Spleen (tissue), 13 donors: ENCODE results near the gene CCAR1. TPM values are rescaled to one million over a fixed set of nuclear protein-coding genes. Genes with fewer than 3 reads are reported as not detected.

Experiments
- DNase-seq: peaks from one replicate; pipeline ENCODE4 v3.0.0-alpha.2; 2020
- H3K27ac ChIP-seq, 8 donors: fragments of 200-600 bp; sonication (generic) in 7 of 8; 1 replicate in 4 of 8; 2 replicates in 4 of 8; pipeline versions ENCODE4 v1.5.0 to v1.8.0; 2016 to 2021; ENCODE audit warnings: inconsistent platforms in 4 of 8, mild to moderate bottlenecking in 4 of 8, moderate library complexity in 1 of 8
- H3K27me3 ChIP-seq, 7 donors: fragments of 200-600 bp; sonication (generic) in 6 of 7; replicated peaks in 1 of 7; 1 replicate in 4 of 7; 2 replicates in 3 of 7; pipeline versions ENCODE4 v1.5.0 to v1.8.0; 2016 to 2021; ENCODE audit warnings: inconsistent platforms in 3 of 7, mild to moderate bottlenecking in 1 of 7
- H3K36me3 ChIP-seq, 6 donors: fragments of 200-600 bp; sonication (generic) in 5 of 6; 1 replicate in 4 of 6; 2 replicates in 2 of 6; pipeline versions ENCODE4 v1.5.0 to v1.8.0; 2016 to 2021; ENCODE audit warnings: inconsistent platforms in 2 of 6
- H3K4me1 ChIP-seq, 6 donors: fragments of 200-600 bp; sonication (generic) in 5 of 6; 1 replicate in 3 of 6; 2 replicates in 3 of 6; pipeline versions ENCODE4 v1.5.0 to v1.8.0; 2016 to 2021; ENCODE audit warnings: inconsistent platforms in 3 of 6
- H3K4me3 ChIP-seq, 8 donors: fragments of 200-600 bp; sonication (generic) in 7 of 8; 1 replicate in 4 of 8; 2 replicates in 4 of 8; pipeline versions ENCODE4 v1.5.0 to v1.8.0; 2016 to 2021; ENCODE audit warnings: inconsistent platforms in 4 of 8, mild to moderate bottlenecking in 4 of 8, moderate library complexity in 2 of 8
- H3K9me3 ChIP-seq, 8 donors: fragments of 200-600 bp; sonication (generic) in 7 of 8; 1 replicate in 4 of 8; 2 replicates in 4 of 8; pipeline versions ENCODE4 v1.5.0 to v1.8.0; 2016 to 2021; ENCODE audit warnings: inconsistent platforms in 4 of 8
- CTCF ChIP-seq, 11 experiments: fragments of 200-600 bp in 7 of 11; fragments of 450-650 bp in 4 of 11; sonication (generic) in 4 of 11; IDR thresholded peaks in 8 of 11; conservative IDR thresholded peaks in 3 of 11; 1 replicate in 7 of 11; 2 replicates in 4 of 11; pipeline versions ENCODE4 v1.4.0 to v1.8.0; 2016 to 2021; ENCODE audit warnings: antibody characterized with exemption in 11 of 11, inconsistent platforms in 4 of 11, mild to moderate bottlenecking in 1 of 11
- POLR2A ChIP-seq, 3 donors: fragments of 450-650 bp; IDR thresholded peaks; one replicate each; pipeline ENCODE4 v1.5.1; 2017; ENCODE audit warnings: antibody characterized with exemption in 3 of 3, mild to moderate bottlenecking in 1 of 3
- POLR2AphosphoS5 ChIP-seq, 3 donors: sonication (generic); formaldehyde crosslinking; IDR thresholded peaks; one replicate each; pipeline ENCODE4 v1.5.1; 2017; ENCODE audit warnings: antibody characterized with exemption in 3 of 3
- WGBS, 5 donors: extraction: QIAGEN DNeasy Blood & Tissue Kit in 3 of 5; methylation state at CpG; one replicate each; pipeline versions ENCODE4 v1.1.5 to v1.1.7; 2013 to 2018; 5-methylcytosine and 5-hydroxymethylcytosine counted together
- intact Hi-C: fragments of 100-400 bp; cut with DNase I; formaldehyde crosslinking; loops from one replicate; pipeline ENCODE4 v1.15.0; 2023; ENCODE audit warnings: low total_unique reads
- long read RNA-seq, 2 donors: transcript quantifications; one replicate each; lab custom pipeline, GENCODE V29; 2026
- polyA plus RNA-seq, 3 donors: library from polyadenylated mRNA; stranded (reverse); fragments of 200-250 nt; gene quantifications; one replicate each; pipeline ENCODE4 v1.2.1, GENCODE V29; 2013
- total RNA-seq, 7 donors: library from RNA; depleted of rRNA in 3 of 7; stranded (reverse); fragments of >200 nt in 3 of 7; fragmentation: NEBNext Ultra II Directional in 4 of 7; extraction: Animal tissue kit (Norgen Biotek cat#: 25700) in 4 of 7; gene quantifications; one replicate each; pipeline versions ENCODE4 v1.1.0 to v1.2.1, GENCODE V29; 2016 to 2021
- donor health status: healthy with polysubstance abuse.
- donor health status: DM: no; HTN: no; CAD: no; lungs with moderate emphysema.
- donor health status: DM: no; HTN: no; CAD: no.
- donor health status: Bipolar disorder and iron deficiency.
- donor health status: healthy.
- donor health status: DM: no; HTN: no; CAD: no.
- donor health status: DM: yes; HTN: yes; CAD: no.

CCAR1 gene
- total RNA-seq (10 to 100 TPM; 57.5 to 83.6 (median 65.7) TPM), polyA plus RNA-seq (10 to 100 TPM; 37.4 to 72.8 (median 46.0) TPM)
- long read RNA-seq, donor 1, partial matches to known transcripts = 40 of 43 reads
- long read RNA-seq, donor 1, other reads (novel, unspliced or antisense) = 0 of 43 reads
- long read RNA-seq, donor 2, partial matches to known transcripts = 20 of 22 reads
- long read RNA-seq, donor 2, other reads (novel, unspliced or antisense) = 0 of 22 reads

- peak within 1 kb of the TSS; percentile 82 to 99 (median 93) for H3K4me3 ChIP-seq
- peak within 1 kb of the TSS; percentile 85 to 96 (median 94) for H3K27ac ChIP-seq
- no peaks in the 10 kb centered on the region for H3K9me3 ChIP-seq
- TF ChIP-seq POLR2A (IDR thresholded peaks at IDR 0.05) (peak in 1 of 3 donors; percentile 70), POLR2AphosphoS5 (IDR thresholded peaks at IDR 0.05) (peak; percentile 94 to 96 (median 95)), CTCF (IDR thresholded peaks at IDR 0.05 in 8 of 11, conservative IDR thresholded peaks at IDR 0.05 in 3 of 11) (peak in 2 of 11 experiments; percentile 16 to 22)
- peak; percentile 99 for DNase-seq
- WGBS, 5 donors = 0% methylated on average over 42 to 72 of the region's 72 CpGs
- H3K27me3 ChIP-seq = no peaks in the 10 kb centered on the region
- peaks cover 10 to 25% (median 14%) of the 10 kb centered on the region in 6 donors for H3K4me1 ChIP-seq
- peaks cover 0 to 34% (median 23%) of the 10 kb centered on the region in 6 donors for H3K36me3 ChIP-seq
- intact Hi-C loops = loop anchor here (10.0 kb wide), 1 partner anchor 196 kb away; the partner anchor contains the start of gene SLC25A16
Observed at GRCh38 chr10:68720793-68721672, at the start of gene CCAR1. Gene CCAR1 (plus strand): TSS chr10:68721239. CDS start chr10:68722505, 1,266 bp downstream.

GRCh38 chr10:68684413-68684812 is 36.6 kb upstream of the CCAR1 start:
- Histone ChIP-seq H3K27ac (peak overlapping the region in 1 of 8 donors; percentile 5), H3K27me3 (no peaks in the 10 kb centered on the region), H3K4me3 (peak overlapping the region in 2 of 8 donors; percentile 12 to 39), H3K36me3 (peaks cover 0 to 30% (median 10%) of the 10 kb centered on the region in 6 donors), H3K9me3 (no peaks in the 10 kb centered on the region), H3K4me1 (no peaks in the 10 kb centered on the region)
- no peak for TF ChIP-seq CTCF (IDR thresholded peaks at IDR 0.05 in 8 of 11, conservative IDR thresholded peaks at IDR 0.05 in 3 of 11)
- no peak for TF ChIP-seq POLR2AphosphoS5 (IDR thresholded peaks at IDR 0.05)
- TF ChIP-seq POLR2A (IDR thresholded peaks at IDR 0.05) = no peak
- WGBS, 5 donors = 74 to 83% (median 78%) methylated on average over 3 of the region's 3 CpGs
- DNase-seq = no peak
- intact Hi-C loops = no loop called here

- 86 to 96% (median 90%) methylated on average over 1 of the region's 1 CpG for WGBS, 5 donors
- Histone ChIP-seq H3K27ac (no peak overlapping the region), H3K9me3 (no peaks in the 10 kb centered on the region), H3K27me3 (no peaks in the 10 kb centered on the region), H3K4me3 (no peak overlapping the region), H3K36me3 (peaks cover 0 to 8% (median 5%) of the 10 kb centered on the region in 6 donors), H3K4me1 (no peaks in the 10 kb centered on the region)
- intact Hi-C loops = no loop called here
- no peak for TF ChIP-seq CTCF (IDR thresholded peaks at IDR 0.05 in 8 of 11, conservative IDR thresholded peaks at IDR 0.05 in 3 of 11)
- no peak for DNase-seq
Observed at GRCh38 chr10:68696018-68696417, 25.0 kb upstream of the CCAR1 start.

GRCh38 chr10:68697106-68697505 is 23.9 kb upstream of the CCAR1 start:
- intact Hi-C loops = no loop called here
- Histone ChIP-seq H3K36me3 (no peaks in the 10 kb centered on the region), H3K27ac (no peak overlapping the region), H3K9me3 (no peaks in the 10 kb centered on the region), H3K4me3 (no peak overlapping the region), H3K4me1 (no peaks in the 10 kb centered on the region), H3K27me3 (no peaks in the 10 kb centered on the region)
- 98 to 100% (median 100%) methylated on average over 1 of the region's 1 CpG for WGBS, 5 donors
- TF ChIP-seq POLR2A (IDR thresholded peaks at IDR 0.05) (no peak), CTCF (IDR thresholded peaks at IDR 0.05 in 8 of 11, conservative IDR thresholded peaks at IDR 0.05 in 3 of 11) (no peak), POLR2AphosphoS5 (IDR thresholded peaks at IDR 0.05) (no peak)
- no peak for DNase-seq
